H1 (cell line): ENCODE data around the gene OPA3. TPM values are rescaled to one million over a fixed set of nuclear protein-coding genes. Genes with fewer than 3 reads are reported as not detected.

Experiments
- CTCF ChIA-PET: fragments of 300-600 bp; sonication (Branson Sonifier 250); formaldehyde crosslinking; loops from one replicate; lab custom pipeline; 2021; ENCODE audit not compliant: partially characterized antibody; lab: Charles Lee
- POLR2A ChIA-PET: fragments of 300-600 bp; sonication (Branson Sonifier 250); formaldehyde crosslinking; loops from one replicate; lab custom pipeline; 2021; ENCODE audit warnings: inconsistent platforms; ENCODE audit not compliant: partially characterized antibody; lab: Charles Lee
- DNase-seq, 2 experiments: peaks; one replicate each; pipeline versions ENCODE4 v3.0.0 to v3.0.0-alpha.2; 2010 to 2022; ENCODE audit warnings: low spot score in 2 of 2, low read depth in 1 of 2, mixed read lengths in 1 of 2
- FAIRE-seq: peaks from 2 replicates; lab custom pipeline; 2011; peaks lifted over from hg19 to GRCh38; lab: Jason Lieb, UNC
- H2AFZ ChIP-seq: 2 replicates; pipeline ENCODE4 v1.8.1; 2012; ENCODE audit warnings: low read length, inconsistent platforms
- H2AK5ac ChIP-seq: 2 replicates; pipeline ENCODE4 v1.6.1; 2013; ENCODE audit warnings: low read depth, low read length
- H2BK120ac ChIP-seq: replicated peaks from 2 replicates; pipeline ENCODE3; 2013; ENCODE audit warnings: low read depth, low read length, inconsistent platforms
- H2BK12ac ChIP-seq: 2 replicates; pipeline ENCODE4 v1.6.1; 2013; ENCODE audit warnings: low read depth, low read length
- H2BK15ac ChIP-seq: 2 replicates; pipeline ENCODE4 v1.6.1; 2013; ENCODE audit warnings: low read length
- H2BK20ac ChIP-seq: 2 replicates; pipeline ENCODE4 v1.6.1; 2013; ENCODE audit warnings: low read length
- H2BK5ac ChIP-seq: 2 replicates; pipeline ENCODE4 v1.6.1; 2013; ENCODE audit warnings: low read depth, low read length
- H3K14ac ChIP-seq: 2 replicates; pipeline ENCODE4 v1.6.1; 2013; ENCODE audit warnings: inconsistent platforms; ENCODE audit not compliant: insufficient read length
- H3K18ac ChIP-seq: 2 replicates; pipeline ENCODE4 v1.6.1; 2013; ENCODE audit warnings: low read length; ENCODE audit errors: extremely low read depth
- H3K23ac ChIP-seq: 2 replicates; pipeline ENCODE4 v1.6.1; 2013; ENCODE audit warnings: inconsistent platforms; ENCODE audit not compliant: insufficient read length
- H3K23me2 ChIP-seq: 2 replicates; pipeline ENCODE4 v1.6.1; 2013; ENCODE audit warnings: low read depth, low read length
- H3K27ac ChIP-seq: 2 replicates; pipeline ENCODE4 v1.6.1; 2011; ENCODE audit warnings: low read depth, low read length, inconsistent platforms
- H3K27me3 ChIP-seq, 4 experiments: replicated peaks in 1 of 4; 1 replicate in 1 of 4; 2 replicates in 3 of 4; pipeline versions ENCODE4 v1.6.1 to v1.8.1; 2011 to 2013; ENCODE audit warnings: low read length in 3 of 4, mild to moderate bottlenecking in 3 of 4, inconsistent platforms in 2 of 4, mixed read lengths in 2 of 4, moderate library complexity in 1 of 4; ENCODE audit not compliant: control insufficient read depth in 3 of 4, insufficient read depth in 3 of 4; ENCODE audit errors: extremely low read depth in 1 of 4
- H3K36me3 ChIP-seq, 4 experiments: 2 replicates each; pipeline versions ENCODE4 v1.6.1 to v1.8.1; 2011 to 2013; ENCODE audit warnings: mild to moderate bottlenecking in 4 of 4, low read length in 3 of 4, moderate library complexity in 2 of 4, control low read depth in 1 of 4, inconsistent platforms in 1 of 4; ENCODE audit not compliant: insufficient read depth in 4 of 4, control insufficient read depth in 2 of 4
- H3K4ac ChIP-seq: replicated peaks from 2 replicates; pipeline ENCODE3; 2013; ENCODE audit warnings: low read length, low read depth, mixed read lengths, inconsistent platforms; ENCODE audit not compliant: insufficient read length
- H3K4me1 ChIP-seq, 4 experiments: replicated peaks in 1 of 4; 1 replicate in 1 of 4; 2 replicates in 3 of 4; pipeline versions ENCODE4 v1.6.1 to v1.8.1; 2011 to 2013; ENCODE audit warnings: low read length in 3 of 4, inconsistent platforms in 2 of 4, mixed read lengths in 1 of 4; ENCODE audit not compliant: insufficient read depth in 4 of 4, control insufficient read depth in 3 of 4
- H3K4me2 ChIP-seq, 2 experiments: 2 replicates each; pipeline versions ENCODE4 v1.6.1 to v1.8.1; 2011 to 2013; ENCODE audit warnings: low read depth in 2 of 2, low read length in 2 of 2, control low read depth in 1 of 2, inconsistent platforms in 1 of 2, mild to moderate bottlenecking in 1 of 2; ENCODE audit not compliant: insufficient read depth in 1 of 2
- H3K4me3 ChIP-seq, 4 experiments: fragments of 200-600, 300-600 bp in 1 of 4; sonication (generic), shearing (Covaris generic), sonication (Bioruptor Twin) in 1 of 4; 2 replicates each; pipeline versions ENCODE4 v1.5.1 to v1.8.1; 2011 to 2016; ENCODE audit warnings: low read length in 4 of 4, low read depth in 3 of 4, control low read depth in 2 of 4, inconsistent platforms in 2 of 4, mild to moderate bottlenecking in 2 of 4, mixed read lengths in 1 of 4, moderate library complexity in 1 of 4; ENCODE audit not compliant: insufficient read depth in 2 of 4; ENCODE audit errors: extremely low read depth in 1 of 4
- H3K56ac ChIP-seq: replicated peaks from 2 replicates; pipeline ENCODE3; 2013; ENCODE audit warnings: low read depth, mild to moderate bottlenecking, mixed read lengths, low read length, inconsistent platforms; ENCODE audit not compliant: insufficient read length
- H3K79me1 ChIP-seq: 2 replicates; pipeline ENCODE4 v1.6.1; 2013; ENCODE audit warnings: low read depth, low read length, control low read depth
- H3K79me2 ChIP-seq, 2 experiments: 2 replicates each; pipeline versions ENCODE4 v1.6.1 to v1.8.1; 2012 to 2013; ENCODE audit warnings: low read length in 2 of 2, mild to moderate bottlenecking in 2 of 2, inconsistent platforms in 1 of 2; ENCODE audit not compliant: insufficient read depth in 2 of 2, control insufficient read depth in 1 of 2
- H3K9ac ChIP-seq, 4 experiments: replicated peaks in 1 of 4; 1 replicate in 1 of 4; 2 replicates in 3 of 4; pipeline versions ENCODE4 v1.6.1 to v1.8.1; 2011 to 2013; ENCODE audit warnings: low read depth in 3 of 4, low read length in 3 of 4, control low read depth in 2 of 4, mild to moderate bottlenecking in 2 of 4, moderate library complexity in 2 of 4, inconsistent platforms in 1 of 4; ENCODE audit errors: extremely low read depth in 1 of 4
- H3K9me3 ChIP-seq, 2 experiments: 2 replicates each; pipeline versions ENCODE4 v1.6.1 to v1.8.1; 2012 to 2013; ENCODE audit warnings: mild to moderate bottlenecking in 2 of 2, moderate library complexity in 2 of 2, control low read depth in 1 of 2, inconsistent platforms in 1 of 2, low read depth in 1 of 2, low read length in 1 of 2, mixed read lengths in 1 of 2; ENCODE audit not compliant: insufficient read depth in 2 of 2
- H4K20me1 ChIP-seq, 2 experiments: replicated peaks in 1 of 2; 2 replicates each; pipeline versions ENCODE3 to v1.8.1; 2011 to 2013; ENCODE audit warnings: inconsistent platforms in 2 of 2, low read length in 2 of 2, mild to moderate bottlenecking in 1 of 2; ENCODE audit not compliant: insufficient read depth in 2 of 2, control insufficient read depth in 1 of 2
- H4K5ac ChIP-seq: 2 replicates; pipeline ENCODE4 v1.6.1; 2013; ENCODE audit warnings: low read length, low read depth, mixed read lengths, inconsistent platforms; ENCODE audit not compliant: insufficient read length
- H4K8ac ChIP-seq: 2 replicates; pipeline ENCODE4 v1.8.0; 2013; ENCODE audit warnings: mild to moderate bottlenecking, moderate library complexity, low read length, inconsistent platforms; ENCODE audit not compliant: insufficient read depth; ENCODE audit errors: extremely low read depth
- H4K91ac ChIP-seq: replicated peaks from 2 replicates; pipeline ENCODE3; 2013; ENCODE audit warnings: low read length, mixed read lengths, inconsistent platforms; ENCODE audit not compliant: insufficient read length
- BACH1 ChIP-seq: IDR thresholded peaks from 2 replicates; pipeline ENCODE4 v1.6.1; 2012; ENCODE audit warnings: low read length, improper control_type of control experiment
- CBX5 ChIP-seq: fragments of 300-800, 300-1000 bp; sonication (generic); IDR thresholded peaks from 2 replicates; pipeline ENCODE4 v1.7.1; 2016; ENCODE audit warnings: antibody characterized with exemption, low read length, low read depth
- CEBPB ChIP-seq: IDR thresholded peaks from 2 replicates; pipeline ENCODE4 v1.6.1; 2012; ENCODE audit warnings: low read depth, low read length
- CHD1 ChIP-seq: IDR thresholded peaks from 2 replicates; pipeline ENCODE4 v1.6.1; 2012; ENCODE audit warnings: low read depth, low read length, improper control_type of control experiment
- CTCF ChIP-seq, 3 experiments: IDR thresholded peaks; 1 replicate in 2 of 3; 2 replicates in 1 of 3; pipeline versions ENCODE4 v1.5.1 to v1.6.1; 2011; ENCODE audit warnings: low read length in 3 of 3, mild to moderate bottlenecking in 3 of 3, inconsistent platforms in 2 of 3, low read depth in 1 of 3, moderate library complexity in 1 of 3; ENCODE audit not compliant: insufficient read depth in 1 of 3; ENCODE audit errors: control extremely low read depth in 1 of 3
- EZH2 ChIP-seq: fragments of 200-600 bp; sonication (generic); IDR thresholded peaks from 2 replicates; pipeline ENCODE4 v1.7.1; 2012; ENCODE audit warnings: low read depth, mild to moderate bottlenecking, moderate library complexity, low read length, inconsistent platforms; ENCODE audit not compliant: severe bottlenecking
- PHF8 ChIP-seq: fragments of 200-600 bp; sonication (generic); conservative IDR thresholded peaks from 2 replicates; pipeline ENCODE4 v1.7.1; 2012; ENCODE audit warnings: low read depth, mild to moderate bottlenecking, inconsistent platforms, low read length, moderate library complexity
- POLR2AphosphoS5 ChIP-seq: IDR thresholded peaks from 2 replicates; pipeline ENCODE4 v1.6.1; 2011; ENCODE audit warnings: low read depth, low read length
- SP1 ChIP-seq: IDR thresholded peaks from 2 replicates; pipeline ENCODE4 v1.6.1; 2011; ENCODE audit warnings: low read depth, low read length
- SUZ12 ChIP-seq: fragments of 200-600 bp; sonication (generic); IDR thresholded peaks from 2 replicates; pipeline ENCODE4 v1.6.1; 2012; ENCODE audit warnings: mild to moderate bottlenecking, inconsistent platforms, low read length, moderate library complexity, mixed read lengths
- TEAD4 ChIP-seq: IDR thresholded peaks from 2 replicates; pipeline ENCODE4 v1.6.1; 2012; ENCODE audit warnings: low read depth, low read length, inconsistent platforms, mixed read lengths
- ZNF274 ChIP-seq: IDR thresholded peaks from 2 replicates; pipeline ENCODE4 v1.7.0; 2012; ENCODE audit warnings: low read length, borderline replicate concordance; ENCODE audit errors: extremely low read depth
- WGBS, 2 experiments: shearing (Covaris generic) in 1 of 2; methylation state at CpG; one replicate each; pipeline versions ENCODE4 v1.1.6 to v1.1.7; 2013 to 2015; ENCODE audit warnings: low lambda C conversion rate in 2 of 2, mixed read lengths in 2 of 2, inconsistent platforms in 1 of 2, low coverage in 1 of 2, missing lambda C conversion rate in 1 of 2; ENCODE audit not compliant: insufficient replicate concordance in 2 of 2, insufficient coverage in 1 of 2, insufficient read length in 1 of 2; ENCODE audit errors: extremely low coverage in 1 of 2, missing lambda C conversion rate in 1 of 2; 5-methylcytosine and 5-hydroxymethylcytosine counted together
- polyA plus RNA-seq, 7 experiments: library from polyadenylated mRNA; depleted of rRNA in 3 of 7; stranded (reverse) in 5 of 7; unstranded in 2 of 7; fragments of >200 nt in 5 of 7; fragments of 200-250 nt in 2 of 7; gene quantifications; 1 replicate in 5 of 7; 2 replicates in 1 of 7; 4 replicates in 1 of 7; pipeline versions ENCODE4 v1.2.1 to v1.2.3, GENCODE V29; 2011 to 2013; ENCODE audit warnings: missing spikeins in 2 of 7, mixed read lengths in 2 of 7
- total RNA-seq: library from RNA; stranded (reverse); fragmentation: NEBNext Ultra II Directional; extraction: Animal tissue kit (Norgen Biotek cat#: 25700); gene quantifications from 2 replicates; pipeline ENCODE4 v1.2.1, GENCODE V29; 2021

Gene OPA3
- total and polyA plus RNA-seq, 2 of the 8 experiments (the other 6 are each of a cell fraction or from before 2014, with no cell fraction given), result 12.5 to 14.5 TPM

- no peak for FAIRE-seq
These were observed 16.5 kb upstream of the OPA3 start for GRCh38 chr19:45601115-45601514.

More at GRCh38 chr19:45601115-45601514, 16.5 kb upstream of the OPA3 start:
- peaks cover 36 to 56% (median 49%) of the 10 kb centered on the region in 4 experiments for H3K27me3 ChIP-seq
- H3K4me1 ChIP-seq, result peaks cover 12 to 23% (median 13%) of the 10 kb centered on the region in 4 experiments
- peak overlapping the region in 1 of 4 experiments; percentile 53; a peak in 3 of 8 replicates for H3K4me3 ChIP-seq
- no peak overlapping the region for H3K56ac ChIP-seq
- no peak overlapping the region for H3K23ac ChIP-seq
- POLR2A ChIA-PET, result interaction anchor here (0.8 to 3.0 kb wide), 5 partner anchors 17 to 74 kb away, joined by 3 to 9 read pairs (median 4); partner anchors contain the start of gene EML2
- no peak overlapping the region for H4K91ac ChIP-seq
- no peak overlapping the region for H2AFZ ChIP-seq
- no peak overlapping the region for H4K5ac ChIP-seq
- H2BK15ac ChIP-seq, result peak overlapping the region; percentile 61; the same call in 1 of the 2 replicates
- H3K79me1 ChIP-seq, result no peaks in the 10 kb centered on the region
- H3K9ac ChIP-seq, result no peak overlapping the region
- peak overlapping the region; percentile 58 to 62 for H3K4me2 ChIP-seq
- no peaks in the 10 kb centered on the region for H3K36me3 ChIP-seq
- H2BK20ac ChIP-seq, result no peak overlapping the region
- H2BK5ac ChIP-seq, result no peak overlapping the region
- CTCF ChIA-PET, result interaction anchor here (1.0 to 2.0 kb wide), 4 partner anchors 13 to 43 kb away, joined by 4 to 7 read pairs (median 5); no protein-coding TSS in a partner anchor
- no peak overlapping the region for H2BK120ac ChIP-seq
- no peaks in the 10 kb centered on the region for H3K79me2 ChIP-seq
- H2BK12ac ChIP-seq, result no peak overlapping the region
- H3K9me3 ChIP-seq, result no peaks in the 10 kb centered on the region
- no peak overlapping the region for H3K4ac ChIP-seq
- H2AK5ac ChIP-seq, result no peak overlapping the region
- no peak overlapping the region for H4K8ac ChIP-seq
- 35% methylated on average over 7 of the region's 10 CpGs; no CpG with 5 or more reads in 1 of the 2 experiments for WGBS, 2 experiments
- peaks cover 13% of the 10 kb centered on the region; the same call in 1 of the 2 replicates for H3K23me2 ChIP-seq
- no peak overlapping the region for H3K14ac ChIP-seq
- TF ChIP-seq EZH2 (no peak), POLR2AphosphoS5 (no peak), SUZ12 (no peak), CTCF (IDR thresholded peaks at IDR 0.05; ENCODE audit: control extremely low read depth in 1 of 3, insufficient read depth in 1 of 3, low read depth in 1 of 3, low read length in 3 of 3) (no peak), CEBPB (no peak), SP1 (no peak), CHD1 (no peak), PHF8 (no peak), CBX5 (no peak), ZNF274 (no peak), TEAD4 (no peak), BACH1 (no peak)
- H4K20me1 ChIP-seq, result no peaks in the 10 kb centered on the region
- no peak overlapping the region for H3K27ac ChIP-seq
- H3K18ac ChIP-seq, result no peak overlapping the region
- no peak for DNase-seq
